Urinary bladder (tissue), 4 donors: ENCODE measurements around the gene POU2AF3. TPM values are rescaled to one million over a fixed set of nuclear protein-coding genes. Genes with fewer than 3 reads are reported as not detected.

ENCODE experiments used
- DNase-seq: peaks from one replicate; pipeline ENCODE4 v3.0.0-alpha.2; 2015; ENCODE audit errors: extremely low spot score
- H3K27ac ChIP-seq: one replicate; pipeline ENCODE4 v1.5.1; 2013; ENCODE audit warnings: low read depth, mild to moderate bottlenecking, moderate library complexity
- H3K36me3 ChIP-seq: one replicate; pipeline ENCODE4 v1.6.1; 2013; ENCODE audit warnings: mild to moderate bottlenecking, moderate library complexity; ENCODE audit not compliant: insufficient read depth
- H3K4me1 ChIP-seq: one replicate; pipeline ENCODE4 v1.6.1; 2013; ENCODE audit warnings: mild to moderate bottlenecking, moderate library complexity; ENCODE audit not compliant: insufficient read depth
- H3K4me3 ChIP-seq: one replicate; pipeline ENCODE4 v1.5.1; 2013; ENCODE audit warnings: low read depth, low read length
- WGBS: extraction: QIAGEN DNeasy Blood & Tissue Kit; methylation state at CpG from one replicate; pipeline ENCODE4 v1.1.7; 2013; 5-methylcytosine and 5-hydroxymethylcytosine counted together
- polyA plus RNA-seq: library from polyadenylated mRNA; stranded (reverse); fragments of 200-250 nt; gene quantifications from one replicate; pipeline ENCODE4 v1.2.3, GENCODE V29; 2013
- total RNA-seq: library from RNA; depleted of rRNA; stranded (reverse); fragments of >200 nt; gene quantifications from one replicate; pipeline ENCODE4 v1.2.3, GENCODE V29; 2014
- donor health status: healthy with polysubstance abuse.
- donor health status: healthy.

POU2AF3 gene
- total and polyA plus RNA-seq, 2 donors = 2.5 to 7.7 TPM

DNA sequence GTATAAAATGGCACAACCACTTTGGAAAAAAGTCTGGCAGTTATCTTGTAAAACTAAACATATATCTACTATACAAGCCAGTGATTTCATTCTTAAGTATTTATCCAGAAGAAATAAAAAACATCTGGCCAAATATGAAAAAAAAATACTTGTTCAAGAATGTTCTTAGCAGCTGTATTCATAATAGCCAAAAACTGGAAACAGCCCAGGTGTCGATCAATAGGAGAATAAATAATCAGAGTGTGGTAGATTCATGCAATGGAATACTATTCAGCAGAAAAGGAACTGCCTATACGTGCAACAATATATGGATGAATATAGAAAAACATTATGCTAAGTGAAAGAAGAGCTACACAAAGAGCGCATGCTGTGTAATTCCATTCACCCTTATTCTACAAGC is 44.0 kb downstream of the POU2AF3 start:
- no peaks in the 10 kb centered on the region for H3K36me3 ChIP-seq
- no peak for DNase-seq
- H3K4me3 ChIP-seq = no peak overlapping the region
- WGBS = 84% methylated on average over 3 of the region's 3 CpGs
- H3K4me1 ChIP-seq = no peaks in the 10 kb centered on the region
- no peak overlapping the region for H3K27ac ChIP-seq

DNA sequence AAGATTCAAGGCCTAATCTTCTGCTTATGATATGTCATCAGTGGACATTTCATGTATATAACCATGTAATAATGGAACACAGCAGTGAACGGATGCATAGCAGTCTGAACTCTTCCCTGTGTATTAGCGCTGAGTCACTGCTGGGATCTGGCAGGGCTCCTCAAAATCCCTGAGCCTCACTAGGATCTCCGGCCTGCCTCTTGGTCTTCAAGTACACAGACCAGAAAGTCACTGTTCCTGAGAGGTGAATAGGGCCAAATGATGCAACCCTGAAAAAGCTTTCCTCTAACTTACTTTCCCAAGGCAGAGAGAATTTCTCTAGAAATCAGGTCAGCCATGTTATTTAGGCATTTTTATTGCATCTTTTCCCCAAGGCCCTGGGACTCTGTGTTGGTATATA is 45.7 kb downstream of the POU2AF3 start:
- WGBS = 30% methylated on average over 3 of the region's 3 CpGs
- DNase-seq = no peak
- H3K27ac ChIP-seq = no peak overlapping the region

DNA sequence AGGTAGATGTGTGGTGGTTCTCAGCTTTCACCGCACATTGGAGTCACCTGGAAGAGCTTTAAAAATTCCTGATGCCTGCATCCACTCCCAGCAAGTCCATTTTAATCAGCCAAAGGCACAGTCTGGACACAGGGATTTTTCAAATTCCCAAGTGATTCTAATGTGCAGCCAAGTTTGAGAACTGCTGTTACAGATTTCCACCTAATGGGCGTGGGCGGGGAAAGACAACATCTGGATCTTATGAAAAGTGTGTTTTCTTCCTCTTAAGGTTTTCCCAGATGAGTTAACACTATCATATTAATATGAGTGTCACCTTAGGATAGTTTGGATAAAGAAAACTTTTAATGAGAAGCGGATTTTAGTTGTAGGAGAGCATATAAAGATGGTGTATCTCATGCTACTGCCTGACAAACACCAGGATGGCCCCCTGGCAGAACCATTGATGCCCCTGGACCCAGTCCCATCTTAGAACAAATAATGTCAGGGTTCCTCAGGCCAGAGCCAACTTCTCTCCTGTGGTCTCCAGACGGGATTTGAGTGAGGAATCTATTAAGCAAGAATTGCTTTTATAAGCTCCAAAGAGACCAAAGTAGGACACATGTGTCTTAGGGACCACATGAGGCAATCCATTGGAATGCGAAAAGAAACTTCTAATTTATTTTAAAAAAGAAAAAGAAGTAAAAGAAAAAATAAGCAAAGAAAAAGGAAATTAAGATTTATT is 48.8 kb downstream of the POU2AF3 start:
- Histone ChIP-seq H3K4me1 (no peaks in the 10 kb centered on the region), H3K36me3 (no peaks in the 10 kb centered on the region), H3K4me3 (no peak overlapping the region), H3K27ac (no peak overlapping the region)
- 67% methylated on average over 6 of the region's 6 CpGs for WGBS
- DNase-seq = no peak

More for the DNA sequence above, 45.7 kb downstream of the POU2AF3 start:
- Histone ChIP-seq H3K36me3 (no peaks in the 10 kb centered on the region), H3K4me3 (no peak overlapping the region), H3K4me1 (no peaks in the 10 kb centered on the region)

DNA sequence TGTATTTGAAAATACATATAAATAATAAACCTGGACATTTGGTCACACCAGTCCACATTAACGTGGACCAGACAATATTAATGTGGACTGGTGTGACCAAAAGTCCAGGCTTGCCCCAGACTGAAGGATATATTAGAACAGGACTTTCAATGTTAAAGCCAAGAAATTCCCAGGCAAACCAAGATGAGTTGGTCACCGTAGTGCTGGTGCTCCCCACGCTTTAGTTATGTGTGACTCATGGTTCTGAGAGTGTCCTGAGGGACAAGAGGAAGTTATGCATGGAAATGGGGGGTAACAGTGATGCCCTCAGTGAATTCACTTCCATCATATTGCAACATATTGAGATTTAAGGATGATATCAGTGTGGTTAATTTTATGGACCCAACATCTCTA is 49.4 kb downstream of the POU2AF3 start:
- H3K27ac ChIP-seq = no peak overlapping the region
- WGBS = 85% methylated on average over 3 of the region's 3 CpGs
- H3K36me3 ChIP-seq = no peaks in the 10 kb centered on the region
- H3K4me3 ChIP-seq = no peak overlapping the region
- DNase-seq = no peak
- H3K4me1 ChIP-seq = no peaks in the 10 kb centered on the region

DNA sequence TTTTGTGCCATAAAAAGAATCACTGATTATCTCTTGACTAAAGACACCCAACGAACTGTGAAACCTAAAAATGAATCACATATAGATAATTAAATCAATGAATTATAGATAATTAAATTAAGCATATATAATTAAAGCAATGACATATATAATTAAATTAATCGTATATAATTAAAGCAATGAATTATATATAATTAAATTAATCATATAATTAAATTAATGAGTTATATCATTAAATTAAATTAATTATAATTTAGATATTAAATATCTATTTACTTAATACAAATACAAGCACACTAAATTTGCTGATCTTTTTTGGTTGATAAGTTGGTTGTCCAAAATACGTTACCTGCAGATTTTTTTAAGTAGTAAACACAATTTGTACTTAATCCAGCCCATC is 49.8 kb downstream of the POU2AF3 start:
- H3K4me1 ChIP-seq = no peaks in the 10 kb centered on the region
- no peak for DNase-seq
- no peak overlapping the region for H3K27ac ChIP-seq
- WGBS = 89% methylated on average over 3 of the region's 3 CpGs
- H3K36me3 ChIP-seq = no peaks in the 10 kb centered on the region
- H3K4me3 ChIP-seq = no peak overlapping the region

DNA sequence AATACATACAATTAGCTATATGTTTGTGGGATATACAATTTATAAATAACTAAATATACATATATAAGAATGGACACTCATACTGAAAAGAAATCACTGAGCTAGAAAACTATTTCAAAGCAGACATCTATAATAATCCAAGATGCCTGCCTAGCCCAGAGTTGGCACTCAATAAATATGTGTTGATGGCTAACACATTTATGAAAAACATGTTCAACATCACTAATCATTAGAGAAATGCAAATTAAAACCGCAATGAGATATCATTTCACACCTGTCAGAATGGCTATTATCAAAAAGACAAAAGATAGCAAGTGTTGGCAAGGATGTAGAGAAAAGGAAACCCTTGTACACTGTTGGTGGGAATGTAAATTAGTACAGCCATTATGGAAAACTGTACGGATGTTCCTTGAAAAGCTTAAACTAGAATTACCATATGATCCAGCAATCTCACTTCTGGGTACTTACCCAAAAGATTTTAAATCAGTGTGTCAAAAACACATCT is 50.9 kb downstream of the POU2AF3 start:
- DNase-seq = no peak
- 85% methylated on average over 2 of the region's 2 CpGs for WGBS
- H3K36me3 ChIP-seq = no peaks in the 10 kb centered on the region
- no peak overlapping the region for H3K4me3 ChIP-seq
- H3K4me1 ChIP-seq = no peaks in the 10 kb centered on the region
- no peak overlapping the region for H3K27ac ChIP-seq

DNA sequence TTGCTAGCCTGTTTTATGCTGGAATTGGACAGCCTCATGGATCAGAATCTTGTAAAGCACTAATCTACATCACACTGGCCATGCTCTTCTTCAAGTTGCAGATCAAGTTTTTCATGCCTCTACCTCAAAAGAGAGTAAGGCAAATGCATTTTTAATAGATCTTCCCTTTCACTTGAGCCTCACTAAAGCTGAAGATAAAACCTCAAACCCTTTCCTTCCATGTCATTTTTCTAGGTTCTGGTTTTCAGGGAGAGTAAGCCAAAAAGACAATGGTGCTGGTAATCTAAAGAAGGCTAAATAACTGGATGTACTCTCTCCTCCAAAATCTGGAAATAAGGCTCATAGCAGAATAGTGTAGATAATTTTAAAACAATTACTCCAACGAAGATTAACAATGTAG is 52.5 kb downstream of the POU2AF3 start:
- Histone ChIP-seq H3K36me3 (no peaks in the 10 kb centered on the region), H3K4me3 (no peak overlapping the region), H3K27ac (no peak overlapping the region), H3K4me1 (no peaks in the 10 kb centered on the region)
- WGBS = 64% methylated on average over 1 of the region's 1 CpG
- no peak for DNase-seq

DNA sequence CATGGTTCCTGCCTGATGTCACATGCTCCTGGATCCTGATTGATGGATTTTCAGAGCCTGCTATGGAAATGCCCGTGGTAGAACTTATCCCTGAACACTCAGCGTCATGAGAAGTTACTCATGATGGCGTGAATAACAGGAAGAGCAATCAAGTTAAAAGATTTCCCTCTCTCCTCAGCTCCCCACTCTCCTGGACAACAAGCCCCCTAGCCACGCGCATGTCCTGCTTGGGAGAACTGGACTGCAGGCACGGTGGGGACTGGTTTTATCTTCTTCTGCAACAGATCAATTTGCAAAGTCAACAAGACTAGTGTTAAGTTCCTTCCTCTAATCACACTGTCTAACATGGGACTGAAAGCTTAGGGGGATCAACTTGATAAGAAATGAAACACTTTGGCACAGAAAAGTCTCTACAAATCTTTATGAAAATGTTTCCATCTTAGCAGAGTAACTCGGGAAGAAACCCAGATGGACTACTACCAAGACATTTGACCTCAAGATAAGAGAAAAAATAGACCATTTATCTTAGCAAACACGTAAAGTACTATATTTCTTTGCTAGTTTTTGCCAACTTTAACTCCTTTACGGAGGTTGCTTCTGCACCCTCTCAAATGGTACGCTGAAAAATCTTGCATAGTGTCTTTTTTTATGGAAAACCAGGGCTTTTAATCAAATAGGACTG is 53.2 kb downstream of the POU2AF3 start:
- Histone ChIP-seq H3K4me3 (no peak overlapping the region), H3K27ac (no peak overlapping the region), H3K36me3 (no peaks in the 10 kb centered on the region), H3K4me1 (no peaks in the 10 kb centered on the region)
- 45% methylated on average over 10 of the region's 10 CpGs for WGBS
- no peak for DNase-seq

DNA sequence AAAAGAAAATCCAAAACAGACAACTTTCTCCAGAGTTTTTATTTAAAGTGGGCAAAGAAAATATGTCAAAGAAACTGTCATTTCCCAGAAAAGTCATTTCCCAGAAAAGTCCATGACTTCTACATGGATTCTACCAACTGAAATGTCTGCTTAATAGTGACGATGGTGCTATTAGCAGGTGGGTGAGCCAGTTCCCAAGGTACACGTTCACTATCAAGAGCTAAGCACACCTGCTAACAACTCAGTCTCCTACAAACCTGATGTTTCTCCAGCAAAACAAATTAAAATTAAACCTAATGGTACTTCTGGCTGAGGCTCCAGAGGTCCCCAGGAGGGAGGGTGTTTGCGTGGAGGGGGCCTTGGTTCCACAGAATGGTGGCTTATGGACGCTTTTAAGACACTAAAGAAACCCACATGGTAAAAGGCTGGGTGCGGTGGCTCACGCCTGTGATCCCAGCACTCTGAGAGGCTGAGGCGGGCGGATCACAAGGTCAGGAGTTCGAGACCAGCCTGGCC is 53.9 kb downstream of the POU2AF3 start:
- H3K4me3 ChIP-seq = no peak overlapping the region

DNA sequence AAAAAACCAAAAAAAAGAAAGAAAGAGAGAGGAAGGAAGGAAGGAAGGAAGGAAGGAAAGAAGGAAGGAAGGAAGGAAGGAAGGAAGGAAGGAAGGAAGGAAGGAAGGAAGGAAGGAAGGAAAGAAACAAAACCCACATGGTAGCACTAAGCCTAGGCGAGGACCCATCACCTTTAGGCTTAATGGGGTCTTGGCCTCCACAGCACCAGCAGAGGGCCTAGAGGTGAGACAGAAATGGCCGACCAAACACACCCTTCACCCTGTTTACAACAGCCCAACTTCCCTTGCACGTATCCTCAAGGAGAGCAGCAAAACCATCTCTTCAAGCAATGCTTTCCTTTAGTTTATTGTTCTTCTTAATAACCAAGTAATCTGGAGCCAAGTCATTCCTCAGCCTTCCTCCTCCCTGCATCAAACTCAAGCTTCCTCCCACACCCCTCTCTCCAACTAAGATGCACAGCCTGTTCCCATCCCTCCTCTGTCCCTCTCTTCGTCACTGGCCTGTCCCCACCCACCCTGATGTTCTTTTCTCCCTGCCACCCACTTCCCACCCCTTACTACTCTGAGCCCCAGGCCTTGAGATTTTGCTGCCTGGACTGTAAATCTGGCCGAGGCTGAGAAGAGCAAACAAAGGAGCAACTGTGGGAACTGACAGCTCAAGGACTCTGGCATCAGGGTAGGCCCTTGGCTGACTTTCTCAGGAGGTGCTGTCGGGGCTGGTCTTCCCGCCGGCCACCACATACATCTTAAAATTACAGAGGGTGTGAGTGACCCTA is 54.8 kb downstream of the POU2AF3 start:
- Histone ChIP-seq H3K4me3 (no peak overlapping the region), H3K27ac (no peak overlapping the region), H3K36me3 (no peaks in the 10 kb centered on the region), H3K4me1 (no peaks in the 10 kb centered on the region)
- WGBS = 53% methylated on average over 8 of the region's 8 CpGs
- DNase-seq = no peak

More for the DNA sequence above, 53.9 kb downstream of the POU2AF3 start:
- H3K4me1 ChIP-seq = no peaks in the 10 kb centered on the region
- no peak overlapping the region for H3K27ac ChIP-seq
- DNase-seq = no peak
- no peaks in the 10 kb centered on the region for H3K36me3 ChIP-seq
- WGBS = 95% methylated on average over 9 of the region's 9 CpGs

DNA sequence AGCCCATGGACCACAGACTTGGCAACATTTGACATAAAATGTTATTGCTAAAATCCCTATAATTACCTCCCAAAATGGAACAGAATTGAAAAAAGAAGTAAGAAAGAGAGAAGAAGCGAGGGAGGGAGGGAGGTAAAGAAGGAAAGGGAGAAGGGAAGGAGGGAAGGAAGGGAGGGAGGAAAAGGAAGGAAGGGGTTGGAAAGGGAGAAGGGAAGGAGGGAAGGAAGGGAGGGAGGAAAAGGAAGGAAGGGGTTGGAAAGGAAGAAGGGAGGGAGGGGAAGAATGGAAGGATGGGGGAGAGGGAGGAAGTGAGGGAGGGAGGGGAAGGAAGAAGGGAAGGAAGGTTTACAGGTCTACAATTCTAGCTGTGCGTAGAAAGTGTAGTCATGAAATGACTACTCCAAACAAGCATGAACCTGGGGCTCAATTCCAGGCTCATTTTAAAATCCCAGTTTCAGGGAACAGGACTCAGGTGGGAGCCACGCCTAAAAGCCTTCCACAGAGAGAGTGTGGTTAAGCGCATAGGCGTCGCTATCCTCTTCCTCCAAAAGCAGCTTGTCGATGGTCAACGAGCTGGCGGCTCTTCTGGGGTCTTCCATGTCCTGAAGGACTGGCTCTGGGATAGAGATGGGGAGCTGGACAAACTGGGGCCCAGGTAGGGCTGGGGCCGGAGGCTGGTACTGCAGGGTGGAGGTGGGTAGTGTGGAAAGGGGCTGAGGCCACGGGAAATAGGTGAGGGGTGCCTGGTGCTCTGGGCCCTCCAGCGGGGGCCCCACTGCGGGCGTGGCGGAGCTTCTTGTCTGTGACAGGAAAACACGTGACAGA is 55.6 kb downstream of the POU2AF3 start:
- Histone ChIP-seq H3K4me1 (no peaks in the 10 kb centered on the region), H3K27ac (no peak overlapping the region), H3K4me3 (no peak overlapping the region), H3K36me3 (no peaks in the 10 kb centered on the region)
- no peak for DNase-seq
- 97% methylated on average over 16 of the region's 16 CpGs for WGBS

DNA sequence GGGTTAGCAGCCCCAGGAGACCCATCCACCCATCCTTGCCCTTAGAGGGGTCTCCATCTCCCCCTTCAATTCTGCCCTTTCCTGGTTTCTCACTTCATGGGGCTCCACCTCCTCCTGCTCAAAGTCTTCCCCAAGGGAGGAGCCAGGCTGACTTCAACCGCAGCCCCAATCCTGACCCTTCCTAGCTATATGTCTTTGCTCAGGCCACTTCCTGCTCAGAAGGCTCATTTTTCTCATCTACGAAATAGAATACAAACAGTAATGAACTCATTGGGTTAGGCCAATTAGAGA is 56.2 kb downstream of the POU2AF3 start:
- H3K4me1 ChIP-seq = no peaks in the 10 kb centered on the region
- DNase-seq = no peak
- 95% methylated on average over 2 of the region's 2 CpGs for WGBS
- no peak overlapping the region for H3K27ac ChIP-seq
- H3K36me3 ChIP-seq = no peaks in the 10 kb centered on the region
- no peak overlapping the region for H3K4me3 ChIP-seq

DNA sequence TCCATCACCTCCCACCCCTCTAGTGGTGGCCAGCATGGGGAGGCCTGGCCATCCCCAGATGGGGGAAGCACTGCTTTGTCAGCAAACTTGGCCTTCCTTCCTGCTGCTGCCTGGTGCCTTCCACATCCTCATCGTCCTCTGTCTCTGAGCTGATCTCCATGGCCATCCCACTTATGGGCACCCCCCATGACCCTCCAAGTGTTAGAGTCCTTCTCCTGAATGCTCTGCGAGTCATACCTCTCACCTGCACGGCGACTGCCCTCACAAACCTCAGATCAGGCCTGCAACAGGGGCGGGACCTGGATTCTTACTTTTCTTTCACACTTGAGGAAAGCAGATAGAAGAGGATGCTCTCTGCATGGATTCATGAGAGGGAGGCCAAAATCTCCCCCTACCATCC is 56.8 kb downstream of the POU2AF3 start:
- H3K36me3 ChIP-seq = no peaks in the 10 kb centered on the region
- no peaks in the 10 kb centered on the region for H3K4me1 ChIP-seq
- no peak overlapping the region for H3K27ac ChIP-seq
- DNase-seq = no peak
- WGBS = 93% methylated on average over 5 of the region's 5 CpGs
- no peak overlapping the region for H3K4me3 ChIP-seq
